AG04450 (cell line): Measurements from ENCODE around the gene PSMF1. TPM values are rescaled to one million over a fixed set of nuclear protein-coding genes. Genes with fewer than 3 reads are reported as not detected.

ENCODE experiments used
- CTCF ChIA-PET: fragments of 300-600, 350-600 bp; formaldehyde crosslinking; extraction: SDS; loops from one replicate; lab custom pipeline; 2022; ENCODE audit warnings: antibody characterized with exemption, inconsistent platforms; lab: Charles Lee
- POLR2A ChIA-PET: fragments of 350-600 bp; formaldehyde crosslinking; extraction: SDS; loops from one replicate; lab custom pipeline; 2021; ENCODE audit warnings: antibody characterized with exemption, inconsistent platforms; lab: Yijun Ruan, JAX
- DNase-seq: peaks from one replicate; pipeline ENCODE4 v3.0.0-alpha.2; 2011; ENCODE audit warnings: low read depth, low spot score
- H3K27ac ChIP-seq: one replicate; pipeline ENCODE4 v1.5.1; 2012; ENCODE audit warnings: low read depth, low read length, control low read depth
- H3K27me3 ChIP-seq: one replicate; pipeline ENCODE4 v1.6.0; 2012; ENCODE audit warnings: low read length; ENCODE audit not compliant: control insufficient read depth, insufficient read depth
- H3K4me3 ChIP-seq: 2 replicates; pipeline ENCODE4 v1.5.1; 2011; ENCODE audit warnings: mild to moderate bottlenecking, low read depth, low read length, control low read depth
- H3K9me3 ChIP-seq: 2 replicates; pipeline ENCODE4 v1.5.1; 2012; ENCODE audit warnings: low read length; ENCODE audit not compliant: control insufficient read depth, insufficient read depth
- CTCF ChIP-seq: IDR thresholded peaks from 2 replicates; pipeline ENCODE4 v1.5.1; 2011; ENCODE audit warnings: low read depth, low read length, control low read depth, inconsistent platforms
- polyA plus RNA-seq: library from polyadenylated mRNA; depleted of rRNA; stranded (reverse); fragments of >200 nt; gene quantifications from 2 replicates; pipeline ENCODE4 v1.2.3, GENCODE V29; 2011

PSMF1 gene
- polyA plus RNA-seq, 1 experiment = 116 TPM

DNA sequence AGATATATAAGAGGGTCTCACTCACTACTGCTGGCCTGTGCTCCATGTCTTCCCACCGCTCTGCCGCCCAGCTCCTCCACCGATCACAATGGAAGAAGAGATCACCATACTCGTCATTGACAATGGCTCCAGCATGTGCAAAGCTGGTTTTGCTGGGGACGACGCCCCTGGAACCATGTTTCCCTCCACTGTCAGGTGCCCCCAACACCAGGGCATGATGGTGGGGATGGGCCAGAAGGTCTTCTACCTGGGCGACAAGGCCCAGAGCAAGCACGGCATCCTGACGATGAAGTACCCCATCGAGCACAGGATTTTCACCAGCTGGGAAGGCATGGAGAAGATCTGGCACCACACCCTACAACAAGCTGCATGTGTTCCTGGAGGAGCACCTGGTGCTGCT is 42.1 kb downstream of the PSMF1 start:
- ChIA-PET CTCF (no interaction called here), POLR2A (no interaction called here)
- no peaks in the 10 kb centered on the region for H3K27me3 ChIP-seq
- H3K9me3 ChIP-seq = no peaks in the 10 kb centered on the region
- no peak for DNase-seq
- H3K27ac ChIP-seq = no peak overlapping the region
- no peak overlapping the region for H3K4me3 ChIP-seq
- no peak for TF ChIP-seq CTCF

GRCh38 chr20:1160991-1161390 is 42.6 kb downstream of the PSMF1 start:
- Histone ChIP-seq H3K9me3 (no peaks in the 10 kb centered on the region), H3K4me3 (no peak overlapping the region), H3K27ac (no peak overlapping the region), H3K27me3 (no peaks in the 10 kb centered on the region)
- TF ChIP-seq CTCF = no peak
- ChIA-PET CTCF (no interaction called here), POLR2A (no interaction called here)
- no peak for DNase-seq

- Histone ChIP-seq H3K27ac (no peak overlapping the region), H3K9me3 (no peaks in the 10 kb centered on the region), H3K4me3 (no peak overlapping the region), H3K27me3 (no peaks in the 10 kb centered on the region)
- POLR2A ChIA-PET = no interaction called here
- TF ChIP-seq CTCF = no peak
- no peak for DNase-seq
- CTCF ChIA-PET = no interaction called here
These were observed 44.7 kb downstream of the PSMF1 start for GRCh38 chr20:1163105-1163504.

DNA sequence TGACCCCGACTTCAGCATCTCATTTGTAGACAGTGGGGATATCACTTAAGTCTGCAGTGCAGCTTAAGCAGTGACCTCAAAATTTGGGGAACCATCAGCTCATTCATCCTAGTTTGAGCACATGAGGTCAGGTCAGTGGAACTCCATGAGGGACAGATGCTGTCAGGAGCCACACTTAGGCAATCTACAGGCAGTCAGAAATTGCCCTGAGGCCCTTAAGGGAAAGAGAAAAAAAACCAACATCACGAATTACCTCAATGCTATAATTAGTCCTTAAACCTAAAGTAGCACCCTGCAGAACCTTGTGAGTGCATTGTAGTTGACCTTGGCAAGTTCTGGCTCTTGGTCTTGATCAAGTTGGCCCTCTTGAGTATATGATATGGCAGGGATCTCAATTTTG is 45.3 kb downstream of the PSMF1 start:
- H3K9me3 ChIP-seq = no peaks in the 10 kb centered on the region
- ChIA-PET POLR2A (no interaction called here), CTCF (no interaction called here)
- H3K4me3 ChIP-seq = no peak overlapping the region
- no peaks in the 10 kb centered on the region for H3K27me3 ChIP-seq
- no peak for TF ChIP-seq CTCF
- DNase-seq = no peak
- no peak overlapping the region for H3K27ac ChIP-seq

DNA sequence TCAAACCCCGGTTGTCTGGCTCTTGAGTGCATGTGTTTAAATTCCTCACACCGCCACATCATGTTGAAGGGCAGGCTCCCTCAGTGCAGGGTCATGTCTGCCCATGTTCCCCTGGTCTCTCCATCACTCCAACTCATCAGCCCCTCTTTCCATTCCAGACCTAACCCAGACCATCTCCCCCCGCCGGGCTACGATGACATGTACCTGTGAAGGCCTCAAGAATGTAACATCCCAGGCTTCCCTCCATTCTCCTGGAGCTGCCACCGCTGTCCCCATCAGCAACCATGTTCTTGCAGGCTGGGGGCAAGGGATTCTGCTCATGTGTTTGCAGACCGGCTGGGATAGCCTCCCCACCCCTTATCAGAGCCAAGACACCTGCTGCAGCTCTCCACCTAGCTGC is 46.5 kb downstream of the PSMF1 start:
- POLR2A ChIA-PET = no interaction called here
- DNase-seq = no peak

More for the DNA sequence above, 46.5 kb downstream of the PSMF1 start:
- Histone ChIP-seq H3K27ac (no peak overlapping the region), H3K4me3 (no peak overlapping the region), H3K9me3 (no peaks in the 10 kb centered on the region), H3K27me3 (no peaks in the 10 kb centered on the region)
- CTCF ChIA-PET = no interaction called here
- no peak for TF ChIP-seq CTCF
